ENCODE data around the gene EIF4E. TPM values are rescaled to one million over a fixed set of nuclear protein-coding genes. Genes with fewer than 3 reads are reported as not detected.
"Not testable (repeated sequence)": the region's sequence is repeated elsewhere in the genome, so short reads cannot be mapped to it uniquely, and the experiment has no call there.

The EIF4E gene
- total RNA-seq, 4 donors from 2014 or later: 20.9 to 103 (median 48.4) TPM

DNA sequence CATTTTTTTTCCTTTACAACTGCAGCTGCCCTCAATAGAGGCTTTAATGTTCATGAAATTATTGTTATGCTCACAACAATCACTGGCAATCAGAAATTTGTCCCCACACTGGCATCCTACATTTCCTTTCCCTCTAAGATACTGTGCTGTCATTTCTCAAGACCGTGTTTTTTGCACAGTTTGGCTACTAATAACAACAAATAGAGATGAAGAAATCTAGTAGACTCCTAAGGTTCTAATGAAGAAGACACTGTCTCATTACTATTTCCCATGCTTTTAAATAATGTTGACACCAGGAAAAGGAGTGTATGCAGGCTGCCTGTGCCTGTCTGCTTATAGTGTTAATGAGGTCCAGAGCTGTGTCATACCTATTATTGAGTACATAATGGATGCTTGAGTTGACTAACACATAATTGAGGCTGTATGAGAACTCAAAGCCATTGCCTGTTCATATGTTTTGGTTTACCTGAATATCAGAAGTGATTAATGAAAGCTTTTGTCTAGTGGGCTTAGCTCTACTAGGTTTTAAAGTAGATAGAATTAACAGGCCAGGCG is 1.5 kb upstream of the EIF4E start:
- no peak for DNase-seq
- Histone ChIP-seq H3K9me3 (no peaks in the 10 kb centered on the region), H3K27me3 (no peaks in the 10 kb centered on the region), H3K27ac (peak overlapping the region; percentile 93 to 98 (median 96)), H3K36me3 (no peaks in the 10 kb centered on the region), H3K4me1 (peaks cover 13 to 41% (median 26%) of the 10 kb centered on the region in 4 donors), H3K4me3 (peak overlapping the region in 2 of 4 donors; percentile 69 to 85)
- TF ChIP-seq EP300 (IDR thresholded peaks at IDR 0.05; ENCODE audit: low read depth) (no peak), POLR2A (IDR thresholded peaks at IDR 0.05) (no peak), POLR2AphosphoS5 (IDR thresholded peaks at IDR 0.05) (no peak)
- TF ChIP-seq, protein P1, sequence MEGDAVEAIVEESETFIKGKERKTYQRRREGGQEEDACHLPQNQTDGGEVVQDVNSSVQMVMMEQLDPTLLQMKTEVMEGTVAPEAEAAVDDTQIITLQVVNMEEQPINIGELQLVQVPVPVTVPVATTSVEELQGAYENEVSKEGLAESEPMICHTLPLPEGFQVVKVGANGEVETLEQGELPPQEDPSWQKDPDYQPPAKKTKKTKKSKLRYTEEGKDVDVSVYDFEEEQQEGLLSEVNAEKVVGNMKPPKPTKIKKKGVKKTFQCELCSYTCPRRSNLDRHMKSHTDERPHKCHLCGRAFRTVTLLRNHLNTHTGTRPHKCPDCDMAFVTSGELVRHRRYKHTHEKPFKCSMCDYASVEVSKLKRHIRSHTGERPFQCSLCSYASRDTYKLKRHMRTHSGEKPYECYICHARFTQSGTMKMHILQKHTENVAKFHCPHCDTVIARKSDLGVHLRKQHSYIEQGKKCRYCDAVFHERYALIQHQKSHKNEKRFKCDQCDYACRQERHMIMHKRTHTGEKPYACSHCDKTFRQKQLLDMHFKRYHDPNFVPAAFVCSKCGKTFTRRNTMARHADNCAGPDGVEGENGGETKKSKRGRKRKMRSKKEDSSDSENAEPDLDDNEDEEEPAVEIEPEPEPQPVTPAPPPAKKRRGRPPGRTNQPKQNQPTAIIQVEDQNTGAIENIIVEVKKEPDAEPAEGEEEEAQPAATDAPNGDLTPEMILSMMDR (IDR thresholded peaks at IDR 0.05): no peak
- 43 to 71% methylated on average over 1 to 2 of the region's 2 CpGs for WGBS, 2 donors (ENCODE audit: low coverage in 1 of 2)
- intact Hi-C loops (cut with DNase I; ENCODE audit: low total_unique reads) (no loop called here), in situ Hi-C loops (cut with MboI; ENCODE audit: low pct_ligation_motif_present in 1 of 4, low pct_unique_long_range_greater_than_20kb in 1 of 4, low sequenced_read_pairs in 3 of 4) (loop anchor here in 1 of 4 donors (10.0 to 25.0 kb wide), 2 partner anchors 64 to 468 kb away; partner anchors contain the start of gene METAP1)

DNA sequence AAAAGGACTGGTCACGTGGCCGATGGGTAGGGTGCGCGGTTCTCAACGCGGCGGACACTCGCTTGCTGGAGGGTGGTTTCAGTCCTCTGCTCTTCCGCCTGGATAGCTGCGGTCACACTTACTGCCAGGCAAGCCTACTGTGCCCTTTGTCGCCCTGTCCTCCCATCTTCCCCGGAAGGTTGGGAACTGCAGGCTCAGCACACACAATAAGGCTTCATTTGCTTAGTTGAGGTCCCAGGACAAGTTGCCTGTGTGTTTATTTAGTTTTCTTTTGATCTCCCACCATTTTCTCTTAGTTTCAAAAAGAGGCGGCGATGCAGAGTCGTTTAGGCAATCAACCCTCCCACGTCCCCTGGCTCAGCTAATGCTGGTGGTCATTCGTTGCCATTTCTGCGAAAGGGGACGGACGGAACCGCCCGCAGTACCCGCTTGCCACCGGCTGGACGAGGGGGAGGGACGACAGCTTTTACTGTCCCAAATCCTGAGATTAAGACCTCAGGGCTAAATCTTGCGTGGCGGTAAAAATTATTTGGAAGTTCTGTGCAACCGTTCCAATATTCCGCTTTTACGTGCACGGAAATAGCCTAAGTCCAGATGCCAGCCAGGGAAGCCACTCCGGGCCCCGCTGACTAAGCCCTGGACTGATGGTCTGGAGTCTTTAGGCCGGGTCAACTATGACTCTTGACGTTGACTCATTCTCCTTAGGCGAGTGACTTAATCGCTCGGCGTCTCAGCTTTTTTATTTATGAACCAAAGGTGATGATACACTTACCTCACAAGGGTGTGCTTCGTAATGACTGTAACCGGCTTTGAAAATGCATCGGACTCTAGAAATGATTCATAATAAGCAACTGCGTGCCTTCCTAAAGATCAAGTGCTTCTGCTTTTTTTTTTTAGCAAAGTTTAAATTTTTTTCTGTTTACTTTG is 671 bp upstream of the EIF4E start:
- 8 to 14% methylated on average over 17 to 44 of the region's 44 CpGs for WGBS, 2 donors (ENCODE audit: low coverage in 1 of 2)
- TF ChIP-seq POLR2A (IDR thresholded peaks at IDR 0.05) (peak; percentile 89), EP300 (IDR thresholded peaks at IDR 0.05; ENCODE audit: low read depth) (no peak), POLR2AphosphoS5 (IDR thresholded peaks at IDR 0.05) (peak; percentile 75 to 91 (median 91))
- TF ChIP-seq, protein P1 (IDR thresholded peaks at IDR 0.05): peak in 4 of 5 experiments; percentile 3 to 67 (median 48)
- in situ Hi-C loops (cut with MboI; ENCODE audit: low pct_ligation_motif_present in 1 of 4, low pct_unique_long_range_greater_than_20kb in 1 of 4, low sequenced_read_pairs in 3 of 4) (loop anchor here in 1 of 4 donors (10.0 to 25.0 kb wide), 2 partner anchors 65 to 467 kb away; partner anchors contain the start of gene METAP1), intact Hi-C loops (cut with DNase I; ENCODE audit: low total_unique reads) (loop anchor here (10.0 kb wide), 1 partner anchor 1795 kb away; no protein-coding TSS in a partner anchor)
- Histone ChIP-seq H3K9me3 (no peaks in the 10 kb centered on the region), H3K27ac (peak overlapping the region; percentile 93 to 98 (median 96)), H3K4me3 (peak overlapping the region; percentile 52 to 87 (median 77)), H3K4me1 (peaks cover 13 to 41% (median 23%) of the 10 kb centered on the region in 4 donors), H3K36me3 (no peaks in the 10 kb centered on the region), H3K27me3 (no peaks in the 10 kb centered on the region)
- peak; percentile 75 for DNase-seq

DNA sequence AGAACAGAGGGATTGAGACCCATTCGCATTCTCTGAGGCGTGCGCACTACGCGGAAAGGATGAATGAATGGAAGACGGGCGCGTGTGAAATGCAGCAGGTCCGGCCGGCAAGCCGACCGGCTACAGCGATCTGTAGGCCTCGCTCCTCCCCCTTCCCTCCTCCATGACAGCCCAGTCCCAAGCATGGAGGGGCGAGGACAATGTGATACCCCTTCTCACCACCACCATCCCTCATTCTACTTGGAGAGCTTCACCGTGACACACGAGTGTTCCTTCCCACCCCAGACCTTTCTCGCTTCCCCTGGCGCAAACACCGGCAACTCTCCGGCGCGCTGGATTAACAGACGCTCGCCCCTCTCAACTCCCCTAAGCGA is 815 bp downstream of the EIF4E start:
- Histone ChIP-seq H3K4me1 (peaks cover 13 to 35% (median 22%) of the 10 kb centered on the region in 4 donors), H3K27ac (peak overlapping the region; percentile 93 to 98 (median 96)), H3K4me3 (peak overlapping the region; percentile 69 to 91 (median 86)), H3K36me3 (no peaks in the 10 kb centered on the region), H3K27me3 (no peaks in the 10 kb centered on the region), H3K9me3 (no peaks in the 10 kb centered on the region)
- intact Hi-C loops (cut with DNase I; ENCODE audit: low total_unique reads) (loop anchor here (10.0 kb wide), 1 partner anchor 1797 kb away; no protein-coding TSS in a partner anchor), in situ Hi-C loops (cut with MboI; ENCODE audit: low pct_ligation_motif_present in 1 of 4, low pct_unique_long_range_greater_than_20kb in 1 of 4, low sequenced_read_pairs in 3 of 4) (loop anchor here in 1 of 4 donors (25.0 kb wide), 1 partner anchor 466 kb away; no protein-coding TSS in a partner anchor)
- WGBS, 2 donors (ENCODE audit: low coverage in 1 of 2): 0 to 1% methylated on average over 12 to 26 of the region's 26 CpGs
- TF ChIP-seq EP300 (IDR thresholded peaks at IDR 0.05; ENCODE audit: low read depth) (no peak), POLR2A (IDR thresholded peaks at IDR 0.05) (no peak), POLR2AphosphoS5 (IDR thresholded peaks at IDR 0.05) (peak in 2 of 3 donors; percentile 23 to 24)
- TF ChIP-seq, protein P1 (IDR thresholded peaks at IDR 0.05): no peak
- peak; percentile 75 for DNase-seq

DNA sequence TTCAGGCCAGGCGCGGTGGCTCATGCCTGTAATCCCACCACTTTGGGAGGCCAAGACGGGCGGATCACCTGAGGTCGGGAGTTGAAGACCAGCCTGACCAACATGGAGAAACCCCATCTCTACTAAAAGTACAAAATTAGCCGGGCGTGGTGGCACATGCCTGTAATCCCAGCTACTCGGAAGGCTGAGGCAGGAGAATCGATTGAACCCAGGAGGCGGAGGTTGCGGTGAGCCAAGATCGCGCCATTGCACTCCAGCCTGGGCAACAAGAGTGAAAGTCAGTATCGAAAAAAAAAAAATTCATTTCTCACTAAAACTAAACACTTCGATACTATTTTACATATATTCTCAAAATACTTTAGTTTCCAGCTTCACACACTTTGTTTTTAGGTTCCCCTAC is 2.7 kb downstream of the EIF4E start:
- in situ Hi-C loops (cut with MboI; ENCODE audit: low pct_ligation_motif_present in 1 of 4, low pct_unique_long_range_greater_than_20kb in 1 of 4, low sequenced_read_pairs in 3 of 4): loop anchor here in 1 of 4 donors (25.0 kb wide), 1 partner anchor 464 kb away; no protein-coding TSS in a partner anchor

More for the DNA sequence above, 2.7 kb downstream of the EIF4E start:
- DNase-seq, H3K4me3 ChIP-seq, H3K27me3 ChIP-seq, H3K27ac ChIP-seq, H3K36me3 ChIP-seq, H3K9me3 ChIP-seq: not testable (repeated sequence)
- WGBS, 2 donors (ENCODE audit: low coverage in 1 of 2): 96% methylated on average over 10 to 15 of the region's 15 CpGs
- intact Hi-C loops (cut with DNase I; ENCODE audit: low total_unique reads): loop anchor here (10.0 kb wide), 1 partner anchor 1799 kb away; no protein-coding TSS in a partner anchor
- H3K4me1 ChIP-seq: peaks cover 13 to 27% (median 17%) of the 10 kb centered on the region in 4 donors

Data from transverse colon (tissue), 4 donors.